ENCODE data around the gene DOCK10. TPM values are rescaled to one million over a fixed set of nuclear protein-coding genes. Genes with fewer than 3 reads are reported as not detected.

The DOCK10 gene
- total and polyA plus RNA-seq, 10 of the 15 experiments (the other 5 are each of a cell fraction or from before 2014, with no cell fraction given) = 16.9 to 120 (median 85.5) TPM

Small RNA genes lying within 50 kb of the gene (microRNA-seq; reads per million reads assigned to microRNA genes)
- gene MIR4439 = not detected

Small RNA genes lying within 50 kb of the gene (small RNA-seq; reads per million reads assigned to genes)
- not detected for gene MIR4439
